Trophoblast cell (in vitro differentiated cells and primary cell): ENCODE results near the gene WSCD2.

Source experiments
- DNase-seq, 2 donors: peaks; one replicate each; pipeline ENCODE4 v3.0.0-alpha.2; 2016
- H2AFZ ChIP-seq: 2 replicates; pipeline ENCODE4 v1.6.1; 2013; ENCODE audit warnings: low read length, moderate library complexity, mild to moderate bottlenecking; ENCODE audit not compliant: insufficient read depth, poor library complexity
- H2AK5ac ChIP-seq: 2 replicates; pipeline ENCODE4 v1.6.1; 2013; ENCODE audit warnings: mild to moderate bottlenecking, low read length
- H2BK120ac ChIP-seq: 2 replicates; pipeline ENCODE4 v1.6.1; 2013; ENCODE audit warnings: low read length, mild to moderate bottlenecking, moderate library complexity; ENCODE audit not compliant: insufficient read depth, poor library complexity
- H2BK12ac ChIP-seq: 2 replicates; pipeline ENCODE4 v1.6.1; 2013; ENCODE audit warnings: mild to moderate bottlenecking, low read length, moderate library complexity
- H2BK5ac ChIP-seq: 2 replicates; pipeline ENCODE4 v1.6.1; 2013; ENCODE audit warnings: low read length, low read depth, moderate library complexity, mild to moderate bottlenecking; ENCODE audit not compliant: poor library complexity
- H3K14ac ChIP-seq: 2 replicates; pipeline ENCODE4 v1.6.1; 2013; ENCODE audit warnings: mild to moderate bottlenecking, low read length
- H3K18ac ChIP-seq: 2 replicates; pipeline ENCODE4 v1.6.1; 2013; ENCODE audit warnings: mild to moderate bottlenecking, low read length
- H3K23ac ChIP-seq: 2 replicates; pipeline ENCODE4 v1.6.1; 2013; ENCODE audit warnings: low read length
- H3K27ac ChIP-seq: 2 replicates; pipeline ENCODE4 v1.5.1; 2013; ENCODE audit warnings: low read depth, mild to moderate bottlenecking, inconsistent platforms, low read length, moderate library complexity
- H3K27me3 ChIP-seq: 2 replicates; pipeline ENCODE4 v1.6.1; 2013; ENCODE audit warnings: inconsistent platforms, mild to moderate bottlenecking, low read length, moderate library complexity; ENCODE audit not compliant: insufficient read depth
- H3K36me3 ChIP-seq, 2 experiments: 1 replicate in 1 of 2; 2 replicates in 1 of 2; pipeline ENCODE4 v1.6.1; 2013; ENCODE audit warnings: low read length in 2 of 2, mild to moderate bottlenecking in 2 of 2, moderate library complexity in 1 of 2; ENCODE audit not compliant: insufficient read depth in 2 of 2, control insufficient read depth in 1 of 2
- H3K4ac ChIP-seq: 2 replicates; pipeline ENCODE4 v1.6.1; 2013; ENCODE audit warnings: low read depth, mild to moderate bottlenecking, low read length, moderate library complexity
- H3K4me1 ChIP-seq, 2 experiments: 1 replicate in 1 of 2; 2 replicates in 1 of 2; pipeline ENCODE4 v1.6.1; 2013; ENCODE audit warnings: low read length in 2 of 2, mild to moderate bottlenecking in 2 of 2, moderate library complexity in 1 of 2; ENCODE audit not compliant: insufficient read depth in 2 of 2, control insufficient read depth in 1 of 2
- H3K4me2 ChIP-seq: 2 replicates; pipeline ENCODE4 v1.6.1; 2013; ENCODE audit warnings: inconsistent platforms, mild to moderate bottlenecking, low read length, moderate library complexity
- H3K4me3 ChIP-seq: 2 replicates; pipeline ENCODE4 v1.5.1; 2013; ENCODE audit warnings: mild to moderate bottlenecking, low read depth, low read length, inconsistent platforms
- H3K79me1 ChIP-seq: one replicate; pipeline ENCODE4 v1.6.1; 2013; ENCODE audit warnings: low read length
- H3K79me2 ChIP-seq: 2 replicates; pipeline ENCODE4 v1.6.1; 2013; ENCODE audit warnings: low read length, mild to moderate bottlenecking; ENCODE audit not compliant: control insufficient read depth, insufficient read depth, poor library complexity
- H3K9ac ChIP-seq: 2 replicates; pipeline ENCODE4 v1.6.1; 2013; ENCODE audit warnings: mild to moderate bottlenecking, low read length
- H3K9me3 ChIP-seq: 2 replicates; pipeline ENCODE4 v1.6.1; 2013; ENCODE audit warnings: low read depth, mild to moderate bottlenecking, control low read depth, inconsistent platforms, low read length; ENCODE audit not compliant: insufficient read depth
- H4K12ac ChIP-seq: 2 replicates; pipeline ENCODE4 v1.6.1; 2013; ENCODE audit warnings: low read depth, mild to moderate bottlenecking, low read length, moderate library complexity
- H4K8ac ChIP-seq: 2 replicates; pipeline ENCODE4 v1.6.1; 2013; ENCODE audit warnings: low read depth, mild to moderate bottlenecking, low read length, moderate library complexity
- H4K91ac ChIP-seq: one replicate; pipeline ENCODE4 v1.6.1; 2013; ENCODE audit warnings: low read depth, mild to moderate bottlenecking, low read length, moderate library complexity
- WGBS: extraction: QIAGEN DNeasy Blood & Tissue Kit; methylation state at CpG from one replicate; pipeline ENCODE4 v1.1.7; 2013; ENCODE audit warnings: missing lambda C conversion rate; ENCODE audit not compliant: insufficient read length, insufficient coverage; ENCODE audit errors: extremely low coverage; 5-methylcytosine and 5-hydroxymethylcytosine counted together

WSCD2 gene

GRCh38 chr12:108248011-108248410 is 118.9 kb downstream of the WSCD2 start:
- Histone ChIP-seq H2AK5ac (no peak overlapping the region), H3K27ac (no peak overlapping the region), H3K23ac (no peak overlapping the region), H4K91ac (no peak overlapping the region), H2BK120ac (no peak overlapping the region), H3K79me2 (no peaks in the 10 kb centered on the region), H4K8ac (no peak overlapping the region), H3K4me2 (no peak overlapping the region), H3K14ac (no peak overlapping the region), H3K18ac (no peak overlapping the region), H2BK5ac (no peak overlapping the region), H2BK12ac (no peak overlapping the region), H3K36me3 (no peaks in the 10 kb centered on the region), H3K4ac (no peak overlapping the region), H3K9me3 (no peaks in the 10 kb centered on the region), H2AFZ (no peak overlapping the region), H3K4me3 (no peak overlapping the region), H3K79me1 (no peaks in the 10 kb centered on the region), H3K27me3 (no peaks in the 10 kb centered on the region), H3K9ac (no peak overlapping the region), H3K4me1 (no peaks in the 10 kb centered on the region), H4K12ac (no peak overlapping the region)
- no peak for DNase-seq
- WGBS = no CpG with 5 or more reads among the region's 13 CpGs

GRCh38 chr12:108252523-108252922 is 123.4 kb downstream of the WSCD2 start:
- WGBS = no CpG with 5 or more reads among the region's 7 CpGs

GRCh38 chr12:108253540-108253939 is 124.5 kb downstream of the WSCD2 start:
- Histone ChIP-seq H2AK5ac (no peak overlapping the region), H3K4me1 (no peaks in the 10 kb centered on the region), H3K79me1 (no peaks in the 10 kb centered on the region), H3K23ac (no peak overlapping the region), H2BK120ac (no peak overlapping the region), H3K9me3 (no peaks in the 10 kb centered on the region), H3K36me3 (no peaks in the 10 kb centered on the region), H3K79me2 (no peaks in the 10 kb centered on the region), H3K4me3 (no peak overlapping the region), H2BK5ac (no peak overlapping the region), H2AFZ (no peak overlapping the region), H3K9ac (no peak overlapping the region), H3K4ac (no peak overlapping the region), H3K4me2 (no peak overlapping the region), H3K18ac (no peak overlapping the region), H2BK12ac (no peak overlapping the region), H4K12ac (no peak overlapping the region), H3K14ac (no peak overlapping the region), H3K27me3 (no peaks in the 10 kb centered on the region), H4K8ac (no peak overlapping the region), H4K91ac (no peak overlapping the region), H3K27ac (no peak overlapping the region)
- no peak for DNase-seq
- no CpG with 5 or more reads among the region's 4 CpGs for WGBS

More at GRCh38 chr12:108252523-108252922, 123.4 kb downstream of the WSCD2 start:
- Histone ChIP-seq H3K14ac (no peak overlapping the region), H3K4me3 (no peak overlapping the region), H3K79me1 (no peaks in the 10 kb centered on the region), H3K27ac (no peak overlapping the region), H4K91ac (no peak overlapping the region), H2AFZ (no peak overlapping the region), H4K8ac (no peak overlapping the region), H3K4me2 (no peak overlapping the region), H3K23ac (no peak overlapping the region), H4K12ac (no peak overlapping the region), H3K9ac (no peak overlapping the region), H2BK120ac (no peak overlapping the region), H3K79me2 (no peaks in the 10 kb centered on the region), H3K9me3 (no peaks in the 10 kb centered on the region), H3K4ac (no peak overlapping the region), H3K18ac (no peak overlapping the region), H2AK5ac (no peak overlapping the region), H3K36me3 (no peaks in the 10 kb centered on the region), H2BK12ac (no peak overlapping the region), H3K27me3 (no peaks in the 10 kb centered on the region), H3K4me1 (no peaks in the 10 kb centered on the region), H2BK5ac (no peak overlapping the region)
- no peak for DNase-seq

- H4K91ac ChIP-seq = no peak overlapping the region
- H3K14ac ChIP-seq = no peak overlapping the region
- H2BK120ac ChIP-seq = no peak overlapping the region
- no peak overlapping the region for H3K23ac ChIP-seq
- no peak overlapping the region for H2BK5ac ChIP-seq
- no peak for DNase-seq
- no peak overlapping the region for H4K12ac ChIP-seq
- no peak overlapping the region for H3K9ac ChIP-seq
- no peak overlapping the region for H3K4me3 ChIP-seq
- H3K27ac ChIP-seq = no peak overlapping the region
- no CpG with 5 or more reads among the region's 5 CpGs for WGBS
- no peaks in the 10 kb centered on the region for H3K36me3 ChIP-seq
- H4K8ac ChIP-seq = no peak overlapping the region
- H3K27me3 ChIP-seq = no peaks in the 10 kb centered on the region
- no peaks in the 10 kb centered on the region for H3K9me3 ChIP-seq
- no peak overlapping the region for H2BK12ac ChIP-seq
- no peaks in the 10 kb centered on the region for H3K4me1 ChIP-seq
- H3K4ac ChIP-seq = no peak overlapping the region
- no peaks in the 10 kb centered on the region for H3K79me1 ChIP-seq
- H3K4me2 ChIP-seq = no peak overlapping the region
- H2AK5ac ChIP-seq = no peak overlapping the region
- H3K79me2 ChIP-seq = no peaks in the 10 kb centered on the region
- no peak overlapping the region for H3K18ac ChIP-seq
- no peak overlapping the region for H2AFZ ChIP-seq
Measured at GRCh38 chr12:108254030-108254429, 124.9 kb downstream of the WSCD2 start.
